MM.1S (cell line): ENCODE measurements around the gene ABCC6.
"Not testable (repeated sequence)": the region's sequence is repeated elsewhere in the genome, so short reads cannot be mapped to it uniquely, and the experiment has no call there.

Experiments
- CTCF ChIP-seq: fragments of 300-600 bp; sonication (generic); IDR thresholded peaks from 2 replicates; pipeline ENCODE4 v1.5.1; 2016; ENCODE audit warnings: antibody characterized with exemption, low read length, mixed read lengths
- EZH2 ChIP-seq: fragments of 300-600 bp; sonication (generic); optimal IDR thresholded peaks from 2 replicates; pipeline ENCODE3; 2017; ENCODE audit warnings: low read depth, mild to moderate bottlenecking, antibody characterized with exemption, low read length, mixed read lengths

- TF ChIP-seq CTCF, EZH2: not testable (repeated sequence)
Observed at GRCh38 chr16:16240667-16241066, 17.4 kb upstream of the ABCC6 start.
